IMR-90 (cell line): Measurements from ENCODE around the gene TKFC. TPM values are rescaled to one million over a fixed set of nuclear protein-coding genes. Genes with fewer than 3 reads are reported as not detected.
A peak's percentile ranks its signal among the peaks of the same experiment; 100 is the strongest.

Source experiments
- ATAC-seq: fragments of 200-7000 bp; cut with Tn5 transposase; 2 replicates; pipeline ENCODE4 v1.9.1; 2020; ENCODE audit warnings: low read depth, mild to moderate bottlenecking, moderate library complexity
- BruUV-seq: library from RNA; stranded (reverse); fragments of 400-500 nt; replicated peaks from 2 replicates; lab custom pipeline; 2021; lab: Mats Ljungman, UMichigan
- CTCF ChIA-PET: fragments of 300-600 bp; formaldehyde crosslinking; extraction: SDS; loops from one replicate; lab custom pipeline; 2021; ENCODE audit warnings: antibody characterized with exemption; lab: Yijun Ruan, JAX
- POLR2A ChIA-PET: fragments of 300-600 bp; sonication (Branson Sonifier 250); formaldehyde crosslinking; loops from one replicate; lab custom pipeline; 2022; ENCODE audit warnings: antibody characterized with exemption; ENCODE audit not compliant: unreplicated experiment; lab: Charles Lee
- DNase-seq: peaks from one replicate; pipeline ENCODE4 v3.0.0; 2013
- H2AFZ ChIP-seq: replicated peaks from 2 replicates; pipeline ENCODE3; 2013; ENCODE audit warnings: low read length, mild to moderate bottlenecking; ENCODE audit not compliant: poor library complexity
- H2AK5ac ChIP-seq: 2 replicates; pipeline ENCODE4 v1.6.1; 2013; ENCODE audit warnings: low read depth, low read length, inconsistent platforms
- H2AK9ac ChIP-seq: replicated peaks from 2 replicates; pipeline ENCODE3; 2013; ENCODE audit warnings: mild to moderate bottlenecking, low read depth, low read length, moderate library complexity; ENCODE audit not compliant: poor library complexity
- H2BK120ac ChIP-seq: 2 replicates; pipeline ENCODE4 v1.6.1; 2013; ENCODE audit warnings: low read depth, low read length, inconsistent platforms
- H2BK15ac ChIP-seq: 3 replicates; pipeline ENCODE4 v1.6.1; 2013; ENCODE audit warnings: low read depth, low read length, inconsistent platforms
- H2BK20ac ChIP-seq: 2 replicates; pipeline ENCODE4 v1.6.1; 2013; ENCODE audit warnings: low read depth, mild to moderate bottlenecking, inconsistent platforms, low read length, moderate library complexity
- H2BK5ac ChIP-seq: 2 replicates; pipeline ENCODE4 v1.6.1; 2013; ENCODE audit warnings: mild to moderate bottlenecking, low read depth, low read length, inconsistent platforms; ENCODE audit not compliant: poor library complexity, severe bottlenecking
- H3K14ac ChIP-seq: replicated peaks from 2 replicates; pipeline ENCODE4 v1.6.1; 2013; ENCODE audit warnings: low read depth, low read length, inconsistent platforms
- H3K18ac ChIP-seq: 2 replicates; pipeline ENCODE4 v1.6.1; 2013; ENCODE audit warnings: low read depth, low read length, control low read depth
- H3K23ac ChIP-seq: 2 replicates; pipeline ENCODE4 v1.6.1; 2013; ENCODE audit warnings: low read depth, low read length, inconsistent platforms
- H3K27ac ChIP-seq: 2 replicates; pipeline ENCODE4 v1.5.1; 2013; ENCODE audit warnings: mild to moderate bottlenecking, control low read depth, low read length; ENCODE audit not compliant: insufficient read depth
- H3K27me3 ChIP-seq: 2 replicates; pipeline ENCODE4 v1.6.1; 2013; ENCODE audit warnings: low read length; ENCODE audit not compliant: control insufficient read depth, insufficient read depth
- H3K36me3 ChIP-seq: 2 replicates; pipeline ENCODE4 v1.6.1; 2013; ENCODE audit warnings: low read length, mixed read lengths; ENCODE audit not compliant: control insufficient read depth, insufficient read depth
- H3K4ac ChIP-seq: 2 replicates; pipeline ENCODE4 v1.6.1; 2013; ENCODE audit warnings: low read depth, low read length, inconsistent platforms
- H3K4me1 ChIP-seq: 2 replicates; pipeline ENCODE4 v1.6.1; 2013; ENCODE audit warnings: low read length, mixed read lengths; ENCODE audit not compliant: control insufficient read depth, insufficient read depth
- H3K4me2 ChIP-seq: 2 replicates; pipeline ENCODE4 v1.6.1; 2013; ENCODE audit warnings: low read depth, mild to moderate bottlenecking, control low read depth, low read length, moderate library complexity
- H3K4me3 ChIP-seq: 2 replicates; pipeline ENCODE4 v1.5.1; 2013; ENCODE audit warnings: low read depth, mild to moderate bottlenecking, control low read depth, low read length, moderate library complexity; ENCODE audit not compliant: insufficient read depth
- H3K56ac ChIP-seq: 2 replicates; pipeline ENCODE4 v1.6.1; 2013; ENCODE audit warnings: low read length, inconsistent platforms; ENCODE audit not compliant: insufficient read depth; ENCODE audit errors: extremely low read depth
- H3K79me1 ChIP-seq, 2 experiments: 2 replicates each; pipeline ENCODE4 v1.6.1; 2013; ENCODE audit warnings: low read length in 2 of 2, inconsistent platforms in 1 of 2, low read depth in 1 of 2
- H3K9ac ChIP-seq: 2 replicates; pipeline ENCODE4 v1.6.1; 2013; ENCODE audit warnings: low read depth, low read length, control low read depth
- H3K9me1 ChIP-seq: 2 replicates; pipeline ENCODE4 v1.6.1; 2013; ENCODE audit warnings: low read length, inconsistent platforms; ENCODE audit not compliant: insufficient read depth
- H3K9me3 ChIP-seq: 2 replicates; pipeline ENCODE4 v1.6.1; 2013; ENCODE audit warnings: low read length; ENCODE audit not compliant: control insufficient read depth, insufficient read depth
- H4K20me1 ChIP-seq: 2 replicates; pipeline ENCODE4 v1.6.1; 2013; ENCODE audit warnings: low read length, inconsistent platforms; ENCODE audit not compliant: insufficient read depth
- H4K5ac ChIP-seq: 2 replicates; pipeline ENCODE4 v1.6.1; 2013; ENCODE audit warnings: mild to moderate bottlenecking, low read depth, low read length, control low read depth
- H4K8ac ChIP-seq, 2 experiments: 2 replicates each; pipeline ENCODE4 v1.6.1; 2013; ENCODE audit warnings: low read depth in 2 of 2, low read length in 2 of 2, control low read depth in 1 of 2, inconsistent platforms in 1 of 2
- H4K91ac ChIP-seq: 2 replicates; pipeline ENCODE4 v1.6.1; 2013; ENCODE audit warnings: low read depth, low read length, inconsistent platforms; ENCODE audit not compliant: insufficient read depth
- FOS ChIP-seq: fragments of 150-350 bp; IDR thresholded peaks from 2 replicates; pipeline ENCODE4 v1.6.1; 2016; ENCODE audit warnings: low read depth, low read length
- RAD21 ChIP-seq: IDR thresholded peaks from 2 replicates; pipeline ENCODE4 v1.6.1; 2012; ENCODE audit warnings: low read length, improper control_type of control experiment
- WGBS, 2 experiments: methylation state at CpG; one replicate each; pipeline versions ENCODE4 v1.1.5 to v1.1.7; 2013; ENCODE audit warnings: missing lambda C conversion rate in 2 of 2; ENCODE audit not compliant: insufficient read length in 1 of 2; ENCODE audit errors: extremely low coverage in 2 of 2; 5-methylcytosine and 5-hydroxymethylcytosine counted together
- dilution Hi-C: fragments of 300-500 bp; cut with HindIII; formaldehyde crosslinking; loops from one replicate; pipeline ENCODE4 v1.14.3; 2018; ENCODE audit warnings: low sequenced_read_pairs; ENCODE audit not compliant: unreplicated experiment
- in situ Hi-C: fragments of 300-500 bp; cut with MboI; formaldehyde crosslinking; loops from 3 replicates; pipeline ENCODE4 v1.14.3; 2019; ENCODE audit warnings: low sequenced_read_pairs, inconsistent platforms, mixed read lengths
- intact Hi-C: fragments of 100-400 bp; cut with micrococcal nuclease; formaldehyde crosslinking; loops from 2 replicates; pipeline ENCODE4 v1.10.0; 2022
- polyA plus RNA-seq, 3 experiments: library from polyadenylated mRNA; depleted of rRNA; stranded (reverse); fragments of >200 nt; gene quantifications; 2 replicates each; pipeline ENCODE4 v1.2.3, GENCODE V29; 2012; ENCODE audit warnings: low replicate concordance in 1 of 3
- total RNA-seq: library from RNA; depleted of rRNA; stranded (reverse); fragments of >200 nt; gene quantifications from 2 replicates; pipeline ENCODE4 v1.2.3, GENCODE V29; 2012

Gene TKFC
- total and polyA plus RNA-seq, 2 of the 4 experiments (the other 2 are of a cell fraction) = 10.4 to 30.8 TPM

DNA sequence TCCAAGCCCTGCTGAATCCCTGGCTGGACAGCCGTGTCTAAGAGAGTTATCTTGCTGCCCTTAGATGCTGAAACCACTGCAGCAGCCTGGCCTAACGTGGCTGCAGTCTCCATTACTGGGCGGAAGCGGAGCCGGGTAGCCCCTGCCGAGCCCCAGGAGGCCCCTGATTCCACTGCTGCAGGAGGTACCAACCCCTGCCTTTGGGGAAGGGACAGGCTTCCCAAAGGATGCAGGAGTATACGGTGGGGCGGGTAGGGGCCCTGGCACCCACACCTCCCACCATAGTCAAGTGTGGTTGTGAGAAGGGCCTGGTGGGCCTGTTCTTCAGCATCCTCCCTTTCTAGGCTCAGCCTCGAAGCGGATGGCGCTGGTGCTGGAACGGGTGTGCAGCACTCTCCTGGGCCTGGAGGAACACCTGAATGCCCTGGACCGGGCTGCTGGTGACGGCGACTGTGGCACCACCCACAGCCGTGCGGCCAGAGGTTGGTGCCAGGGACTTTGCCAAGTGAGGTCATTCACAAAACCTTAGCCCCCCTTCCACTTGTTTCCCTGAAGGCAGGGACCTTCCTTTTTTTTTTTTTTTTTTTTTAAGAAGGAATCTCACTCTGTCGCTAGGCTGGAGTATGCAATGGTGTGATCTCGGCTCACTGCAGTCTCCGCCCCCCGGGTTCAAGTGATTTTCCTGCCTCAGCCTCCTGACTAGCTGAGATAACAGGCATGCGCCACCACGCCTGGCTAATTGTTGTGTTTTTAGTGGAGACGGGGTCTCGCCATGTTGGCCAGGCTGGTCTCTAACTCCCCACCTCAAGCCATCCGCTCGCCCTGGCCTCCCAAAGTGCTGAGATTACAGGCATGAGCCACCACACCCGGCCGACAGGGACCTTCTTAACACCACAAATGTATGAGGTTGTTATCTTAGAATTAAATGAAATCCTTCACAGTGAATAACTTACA, 11.0 kb downstream of the TKFC start:
- POLR2A ChIA-PET = no interaction called here
- intact Hi-C loops = no loop called here
- in situ Hi-C loops = no loop called here

More for the DNA sequence above, 11.0 kb downstream of the TKFC start:
- no peak overlapping the region for H3K18ac ChIP-seq
- ATAC-seq (no peak), DNase-seq (no peak)
- H2AK9ac ChIP-seq = peak overlapping the region; percentile 15
- H2BK20ac ChIP-seq = no peak overlapping the region
- no peaks in the 10 kb centered on the region for H3K9me3 ChIP-seq
- no peak overlapping the region for H3K4ac ChIP-seq
- H4K20me1 ChIP-seq = no peaks in the 10 kb centered on the region
- H4K8ac ChIP-seq = no peak overlapping the region
- no peak overlapping the region for H3K4me3 ChIP-seq
- H3K36me3 ChIP-seq = peaks cover 24% of the 10 kb centered on the region
- H3K27ac ChIP-seq = no peak overlapping the region
- dilution Hi-C loops = no loop called here
- H2BK15ac ChIP-seq = no peak overlapping the region
- H3K4me2 ChIP-seq = no peak overlapping the region
- WGBS, 2 experiments = 100% methylated on average over 3 of the region's 29 CpGs; no CpG with 5 or more reads in 1 of the 2 experiments
- H3K14ac ChIP-seq = no peak overlapping the region
- no peak overlapping the region for H2AK5ac ChIP-seq
- H3K79me1 ChIP-seq = no peaks in the 10 kb centered on the region
- no peak overlapping the region for H3K9ac ChIP-seq
- no TSS peak for BruUV-seq
- CTCF ChIA-PET = no interaction called here
- H3K56ac ChIP-seq = no peak overlapping the region
- no peak overlapping the region for H2BK5ac ChIP-seq
- H4K5ac ChIP-seq = no peak overlapping the region
- no peak overlapping the region for H2AFZ ChIP-seq
- H2BK120ac ChIP-seq = no peak overlapping the region
- no peak overlapping the region for H4K91ac ChIP-seq
- no peak for TF ChIP-seq FOS
- TF ChIP-seq RAD21 = no peak
- no peaks in the 10 kb centered on the region for H3K27me3 ChIP-seq
- no peaks in the 10 kb centered on the region for H3K9me1 ChIP-seq
- no peaks in the 10 kb centered on the region for H3K4me1 ChIP-seq
- H3K23ac ChIP-seq = no peak overlapping the region
